Measurements from ENCODE around the gene KLHL26. TPM values are rescaled to one million over a fixed set of nuclear protein-coding genes. Genes with fewer than 3 reads are reported as not detected.
"Not testable (repeated sequence)": the region's sequence is repeated elsewhere in the genome, so short reads cannot be mapped to it uniquely, and the experiment has no call there.

Gene KLHL26
- total RNA-seq, 3 donors from 2014 or later: 7.6 to 16.6 (median 8.9) TPM

GRCh38 chr19:18599485-18599884 lies 37.3 kb upstream of the KLHL26 start:
- Histone ChIP-seq H3K4me1 (ENCODE audit: low read depth) (peaks cover 14% of the 10 kb centered on the region), H3K36me3 (ENCODE audit: low read depth) (no peaks in the 10 kb centered on the region), H3K4me3 (no peak overlapping the region), H3K9me3 (no peaks in the 10 kb centered on the region)
- intact Hi-C loops (cut with DNase I, micrococcal nuclease): loop anchor here in 1 of 2 donors (10.0 kb wide), 1 partner anchor 245 kb away; no protein-coding TSS in a partner anchor
- TF ChIP-seq, protein P1, sequence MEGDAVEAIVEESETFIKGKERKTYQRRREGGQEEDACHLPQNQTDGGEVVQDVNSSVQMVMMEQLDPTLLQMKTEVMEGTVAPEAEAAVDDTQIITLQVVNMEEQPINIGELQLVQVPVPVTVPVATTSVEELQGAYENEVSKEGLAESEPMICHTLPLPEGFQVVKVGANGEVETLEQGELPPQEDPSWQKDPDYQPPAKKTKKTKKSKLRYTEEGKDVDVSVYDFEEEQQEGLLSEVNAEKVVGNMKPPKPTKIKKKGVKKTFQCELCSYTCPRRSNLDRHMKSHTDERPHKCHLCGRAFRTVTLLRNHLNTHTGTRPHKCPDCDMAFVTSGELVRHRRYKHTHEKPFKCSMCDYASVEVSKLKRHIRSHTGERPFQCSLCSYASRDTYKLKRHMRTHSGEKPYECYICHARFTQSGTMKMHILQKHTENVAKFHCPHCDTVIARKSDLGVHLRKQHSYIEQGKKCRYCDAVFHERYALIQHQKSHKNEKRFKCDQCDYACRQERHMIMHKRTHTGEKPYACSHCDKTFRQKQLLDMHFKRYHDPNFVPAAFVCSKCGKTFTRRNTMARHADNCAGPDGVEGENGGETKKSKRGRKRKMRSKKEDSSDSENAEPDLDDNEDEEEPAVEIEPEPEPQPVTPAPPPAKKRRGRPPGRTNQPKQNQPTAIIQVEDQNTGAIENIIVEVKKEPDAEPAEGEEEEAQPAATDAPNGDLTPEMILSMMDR (IDR thresholded peaks at IDR 0.05): no peak
- DNase-seq (peak in 1 of 3 donors; percentile 49), ATAC-seq (no peak)

- intact Hi-C loops (cut with DNase I, micrococcal nuclease); H3K4me1 ChIP-seq (ENCODE audit: low read depth); H3K9me3 ChIP-seq; H3K36me3 ChIP-seq (ENCODE audit: low read depth); ATAC-seq; H3K4me3 ChIP-seq: not testable (repeated sequence)
- peak in 1 of 3 donors; percentile 4 for DNase-seq
Measured at GRCh38 chr19:18600692-18601397, 36.0 kb upstream of the KLHL26 start.

GRCh38 chr19:18601875-18602274 lies 35.0 kb upstream of the KLHL26 start:
- H3K9me3 ChIP-seq: no peaks in the 10 kb centered on the region
- DNase-seq (no peak), ATAC-seq (no peak)
- H3K4me3 ChIP-seq: no peak overlapping the region
- TF ChIP-seq, protein P1 (IDR thresholded peaks at IDR 0.05): no peak
- intact Hi-C loops (cut with DNase I, micrococcal nuclease): no loop called here
- peaks cover 5% of the 10 kb centered on the region for H3K4me1 ChIP-seq (ENCODE audit: low read depth)
- H3K36me3 ChIP-seq (ENCODE audit: low read depth): no peaks in the 10 kb centered on the region

- TF ChIP-seq, protein P1 (IDR thresholded peaks at IDR 0.05): no peak
- intact Hi-C loops (cut with DNase I, micrococcal nuclease): no loop called here
- Histone ChIP-seq H3K36me3 (ENCODE audit: low read depth) (no peaks in the 10 kb centered on the region), H3K4me1 (ENCODE audit: low read depth) (peaks cover 10% of the 10 kb centered on the region), H3K9me3 (no peaks in the 10 kb centered on the region), H3K4me3 (no peak overlapping the region)
- ATAC-seq: peak; percentile 44
- peak in 2 of 3 donors; percentile 7 to 29 for DNase-seq
Measured at GRCh38 chr19:18603255-18603957, 33.4 kb upstream of the KLHL26 start.

DNA sequence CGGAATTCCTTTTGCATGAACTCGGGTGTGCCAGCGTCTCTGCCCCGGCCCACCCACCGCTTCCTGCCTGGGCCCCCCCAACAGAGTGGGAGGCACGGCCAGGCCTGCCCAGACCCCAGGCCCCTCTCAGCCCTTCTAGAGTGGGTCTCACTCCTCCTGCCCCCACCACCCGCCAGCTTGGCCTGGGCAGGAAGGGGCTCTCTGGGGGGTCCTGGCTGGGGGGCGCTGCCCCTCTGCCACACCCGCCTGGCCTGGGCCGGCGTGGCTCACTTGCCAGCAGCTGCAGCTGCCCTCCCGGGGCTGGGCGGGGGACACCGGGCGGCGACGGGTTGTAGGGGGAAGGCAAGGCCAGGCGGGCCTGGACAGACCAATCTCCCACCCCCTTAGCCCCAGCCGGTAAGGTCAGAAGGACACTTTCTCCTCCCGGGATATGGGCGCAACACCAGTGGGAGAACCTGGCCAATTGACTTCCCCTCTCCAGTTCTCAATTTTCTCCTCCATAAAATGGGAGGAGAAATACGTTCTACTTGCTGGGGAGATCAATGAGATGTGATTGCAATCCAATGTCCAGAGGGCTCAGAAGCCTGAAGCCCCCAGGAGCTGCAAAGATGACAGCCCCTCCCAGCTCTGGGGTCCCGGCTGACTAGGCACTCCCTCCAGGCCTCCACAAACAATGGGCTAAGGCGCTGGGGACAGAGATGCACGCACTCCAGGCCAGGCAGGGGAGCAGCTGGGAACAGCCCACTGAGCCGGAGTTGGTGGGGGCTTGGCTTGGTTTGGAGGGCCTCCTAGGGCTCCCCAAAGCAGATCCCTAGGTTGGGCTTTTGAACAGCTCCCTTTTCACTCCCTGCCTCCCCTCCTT lies 32.6 kb upstream of the KLHL26 start:
- Histone ChIP-seq H3K4me3 (no peak overlapping the region), H3K36me3 (ENCODE audit: low read depth) (no peaks in the 10 kb centered on the region), H3K9me3 (no peaks in the 10 kb centered on the region), H3K4me1 (ENCODE audit: low read depth) (peaks cover 10% of the 10 kb centered on the region)
- intact Hi-C loops (cut with DNase I, micrococcal nuclease): no loop called here
- ATAC-seq (no peak), DNase-seq (peak in 1 of 3 donors; percentile 23)
- TF ChIP-seq, protein P1 (IDR thresholded peaks at IDR 0.05): no peak

All from mucosa of descending colon (tissue), 3 donors.